Measurements from ENCODE around the gene CATSPERD. TPM values are rescaled to one million over a fixed set of nuclear protein-coding genes. Genes with fewer than 3 reads are reported as not detected.

Gene CATSPERD
- total and polyA plus RNA-seq, 8 donors: not detected

- peaks cover 53 to 67% (median 67%) of the 10 kb centered on the region in 4 donors for H3K36me3 ChIP-seq
- DNase-seq: no peak
- no peak overlapping the region for H3K27ac ChIP-seq
- intact Hi-C loops (cut with DNase I; ENCODE audit: low total_unique reads): no loop called here
- no peak overlapping the region for H3K4me3 ChIP-seq
- 85 to 98% (median 92%) methylated on average over 5 of the region's 5 CpGs for WGBS, 5 donors
- no peaks in the 10 kb centered on the region for H3K9me3 ChIP-seq
- peaks cover 7 to 17% (median 13%) of the 10 kb centered on the region in 4 donors for H3K4me1 ChIP-seq
- H3K27me3 ChIP-seq: no peaks in the 10 kb centered on the region
- TF ChIP-seq POLR2AphosphoS5 (IDR thresholded peaks at IDR 0.05) (no peak), EP300 (IDR thresholded peaks at IDR 0.05) (no peak), POLR2A (IDR thresholded peaks at IDR 0.05) (no peak), CTCF (IDR thresholded peaks at IDR 0.05) (no peak)
Measured at GRCh38 chr19:5788422-5788821, 68.0 kb downstream of the CATSPERD start.

GRCh38 chr19:5789351-5789761 lies 68.9 kb downstream of the CATSPERD start:
- peak overlapping the region in 1 of 4 donors; percentile 87 for H3K4me3 ChIP-seq
- DNase-seq: no peak
- 91 to 96% (median 95%) methylated on average over 35 to 39 of the region's 39 CpGs for WGBS, 5 donors
- H3K27me3 ChIP-seq: no peaks in the 10 kb centered on the region
- no peak overlapping the region for H3K27ac ChIP-seq
- peaks cover 7 to 22% (median 13%) of the 10 kb centered on the region in 4 donors for H3K4me1 ChIP-seq
- intact Hi-C loops (cut with DNase I; ENCODE audit: low total_unique reads): no loop called here
- no peaks in the 10 kb centered on the region for H3K9me3 ChIP-seq
- peaks cover 53 to 58% (median 58%) of the 10 kb centered on the region in 4 donors for H3K36me3 ChIP-seq
- no peak for TF ChIP-seq POLR2AphosphoS5 (IDR thresholded peaks at IDR 0.05)
- no peak for TF ChIP-seq CTCF (IDR thresholded peaks at IDR 0.05)
- TF ChIP-seq POLR2A (IDR thresholded peaks at IDR 0.05): no peak
- TF ChIP-seq EP300 (IDR thresholded peaks at IDR 0.05): no peak

GRCh38 chr19:5789886-5790558 lies 69.6 kb downstream of the CATSPERD start:
- intact Hi-C loops (cut with DNase I; ENCODE audit: low total_unique reads): no loop called here
- no peaks in the 10 kb centered on the region for H3K9me3 ChIP-seq
- H3K27ac ChIP-seq: peak overlapping the region in 4 of 5 donors; percentile 98 to 99 (median 99)
- no peak for DNase-seq
- TF ChIP-seq POLR2AphosphoS5 (IDR thresholded peaks at IDR 0.05) (no peak), EP300 (IDR thresholded peaks at IDR 0.05) (no peak), POLR2A (IDR thresholded peaks at IDR 0.05) (no peak), CTCF (IDR thresholded peaks at IDR 0.05) (no peak)
- H3K27me3 ChIP-seq: no peaks in the 10 kb centered on the region
- H3K36me3 ChIP-seq: peaks cover 49 to 51% (median 51%) of the 10 kb centered on the region in 4 donors
- H3K4me1 ChIP-seq: peaks cover 7 to 23% (median 13%) of the 10 kb centered on the region in 4 donors
- 69 to 75% (median 73%) methylated on average over 26 of the region's 26 CpGs for WGBS, 5 donors
- peak overlapping the region; percentile 79 to 92 (median 88) for H3K4me3 ChIP-seq

- peak; percentile 85 to 96 (median 91) for TF ChIP-seq POLR2AphosphoS5 (IDR thresholded peaks at IDR 0.05)
- peak in 1 of 7 experiments; percentile 19 for TF ChIP-seq CTCF (IDR thresholded peaks at IDR 0.05)
- TF ChIP-seq POLR2A (IDR thresholded peaks at IDR 0.05): peak in 1 of 4 donors; percentile 11
- TF ChIP-seq EP300 (IDR thresholded peaks at IDR 0.05): no peak
- peak within 1 kb of the TSS; percentile 95 to 99 (median 99) for H3K27ac ChIP-seq
- peaks cover 41 to 43% (median 43%) of the 10 kb centered on the region in 4 donors for H3K36me3 ChIP-seq
- peak within 1 kb of the TSS; percentile 79 to 92 (median 88) for H3K4me3 ChIP-seq
- H3K4me1 ChIP-seq: peaks cover 7 to 23% (median 13%) of the 10 kb centered on the region in 4 donors
- no peaks in the 10 kb centered on the region for H3K9me3 ChIP-seq
- H3K27me3 ChIP-seq: no peaks in the 10 kb centered on the region
- peak; percentile 98 to 99 for DNase-seq
- WGBS, 5 donors: 10 to 23% (median 10%) methylated on average over 30 to 72 of the region's 72 CpGs
- intact Hi-C loops (cut with DNase I; ENCODE audit: low total_unique reads): no loop called here
Measured at GRCh38 chr19:5790559-5791520, 70.4 kb downstream of the CATSPERD start, which contains the start of gene DUS3L. Gene DUS3L, minus strand, starts transcription at chr19:5791163. Its CDS starts 22 bp downstream, at chr19:5791141.
